Subcutaneous preadipocyte (primary cell): ENCODE data around the gene ACOT7. TPM values are rescaled to one million over a fixed set of nuclear protein-coding genes. Genes with fewer than 3 reads are reported as not detected.

Experiments used
- small RNA-seq: library from RNA; depleted of rRNA; stranded (forward); fragments of <200 nt; gene quantifications from one replicate; pipeline ENCODE3, GENCODE V24; 2012
- total RNA-seq: library from RNA; depleted of rRNA; stranded (reverse); fragments of >200 nt; gene quantifications from 2 replicates; pipeline ENCODE4 v1.2.3, GENCODE V29; 2012

ACOT7 gene
- 28.2 and 29.8 TPM in 2 replicates for total RNA-seq

GRCh38 chr1:6393400-6394187, at the start of gene ACOT7:
ACOT7 (minus strand) TSS chr1:6393767; CDS start chr1:6393399, 368 bp downstream.

GRCh38 chr1:6424619-6425593, 31.3 kb upstream of the ACOT7 start, which contains the start of gene ESPN:
ESPN (plus strand) TSS chr1:6424776; CDS start chr1:6424956, 180 bp downstream.

GRCh38 chr1:6419804-6420453, 26.4 kb upstream of the ACOT7 start, which contains the start of gene HES2:
HES2 (minus strand) TSS chr1:6419919; CDS start chr1:6419820, 99 bp downstream.

GRCh38 chr1:6260961-6261614, 132.5 kb downstream of the ACOT7 start, which contains the start of gene GPR153:
GPR153 (minus strand) TSS chr1:6261098; CDS start chr1:6254905, 6,193 bp downstream.

GRCh38 chr1:6243993-6244392, 149.6 kb downstream of the ACOT7 start, which contains the start of gene HES3:
HES3 (plus strand) TSS chr1:6244179; CDS start chr1:6244366, 187 bp downstream.

Small RNAs within 50 kb of the gene (small RNA-seq; reads per million reads assigned to genes)
- gene MIR4252: not detected

Other genes with a start within 250 kb of the ACOT7 start
- under 0.01 TPM in 2 replicates for gene CHD5, start 213.4 kb downstream of the ACOT7 start, total RNA-seq
- gene RPL22, start 194.2 kb downstream of the ACOT7 start, total RNA-seq: 76.8 and 131 TPM in 2 replicates
- 2.6 and 3.7 TPM in 2 replicates for gene RNF207, start 187.6 kb downstream of the ACOT7 start, total RNA-seq
- 57.7 and 75.5 TPM in 2 replicates for gene ICMT, start 157.8 kb downstream of the ACOT7 start, total RNA-seq
- gene HES3, start 149.6 kb downstream of the ACOT7 start, total RNA-seq: not detected in 2 replicates
- gene GPR153, start 132.7 kb downstream of the ACOT7 start, total RNA-seq: 3.3 and 3.7 TPM in 2 replicates
- gene HES2, start 26.2 kb upstream of the ACOT7 start, total RNA-seq: under 0.01 TPM in 1 of 2 replicates, not detected in the other
- gene ESPN, start 31.0 kb upstream of the ACOT7 start, total RNA-seq: not detected in 2 replicates
- 0.37 and 3.1 TPM in 2 replicates for gene TNFRSF25, start 72.4 kb upstream of the ACOT7 start, total RNA-seq
- gene PLEKHG5, start 97.9 kb upstream of the ACOT7 start, total RNA-seq: 0.37 and 10.6 TPM in 2 replicates
- gene NOL9, start 160.7 kb upstream of the ACOT7 start, total RNA-seq: 24.6 and 47.7 TPM in 2 replicates
- gene TAS1R1, start 161.5 kb upstream of the ACOT7 start, total RNA-seq: under 0.01 TPM in 1 of 2 replicates, not detected in the other
- gene ZBTB48, start 186.2 kb upstream of the ACOT7 start, total RNA-seq: 8.1 and 11.9 TPM in 2 replicates
- gene KLHL21, start 209.1 kb upstream of the ACOT7 start, total RNA-seq: 63.9 and 79.0 TPM in 2 replicates
- gene PHF13, start 220.0 kb upstream of the ACOT7 start, total RNA-seq: 10.7 and 12.3 TPM in 2 replicates
- gene THAP3, start 231.1 kb upstream of the ACOT7 start, total RNA-seq: 16.0 and 19.5 TPM in 2 replicates